ENCODE measurements around the gene CACNG3. TPM values are rescaled to one million over a fixed set of nuclear protein-coding genes. Genes with fewer than 3 reads are reported as not detected.
A peak's percentile ranks its signal among the peaks of the same experiment; 100 is the strongest.

Gene CACNG3
- total and polyA plus RNA-seq, 2 of the 13 experiments (the other 11 are each of a cell fraction or from before 2014, with no cell fraction given): not detected

DNA sequence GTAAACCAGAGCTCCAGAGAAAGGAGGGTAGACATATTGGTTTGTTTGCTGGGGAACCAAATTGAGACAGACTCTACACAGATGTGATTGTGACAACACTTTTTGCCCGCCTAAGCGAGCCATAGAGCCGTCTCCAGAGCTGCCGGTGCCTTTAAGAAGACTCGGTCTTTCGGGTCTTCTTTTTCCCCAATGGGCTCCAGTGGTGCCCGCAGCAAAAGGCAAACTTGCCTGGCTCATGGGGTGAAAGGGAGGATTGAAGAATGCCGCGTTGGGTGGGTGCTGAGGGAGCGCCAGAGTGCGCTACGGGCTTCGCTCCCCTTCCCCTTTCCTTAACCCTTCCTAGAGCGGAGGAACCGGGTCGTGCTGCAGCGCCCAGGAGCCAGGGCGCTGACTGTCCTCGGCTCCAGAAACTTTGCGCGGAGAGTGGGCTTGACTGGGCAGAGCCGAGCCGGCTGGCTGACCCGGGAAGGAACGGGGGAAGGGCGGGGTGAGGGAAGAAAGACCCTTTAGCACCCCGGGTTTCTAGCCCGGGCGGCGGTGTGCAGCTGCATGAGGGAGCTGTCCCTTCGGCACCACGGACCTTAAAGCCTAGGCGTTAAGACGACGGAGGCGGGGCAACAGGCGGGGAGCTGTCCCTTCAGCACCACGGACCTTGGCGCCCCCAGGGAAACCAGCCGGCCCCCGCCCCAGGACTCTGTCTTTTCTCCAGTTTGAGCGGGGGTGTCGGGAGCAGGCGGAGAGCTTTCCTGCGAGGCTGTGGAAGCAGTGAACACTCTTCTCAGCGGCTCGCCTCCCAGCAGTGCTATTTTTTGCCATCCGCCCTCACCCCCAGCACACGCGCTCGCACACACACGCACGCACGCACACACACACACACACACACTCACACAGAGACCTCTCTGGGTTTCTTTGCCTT lies at the start of gene CACNG3 (continued):
- peak; percentile 85 for TF ChIP-seq EHMT2 (IDR thresholded peaks at IDR 0.05; ENCODE audit: borderline replicate concordance, low read depth, low read length)
- TF ChIP-seq YEATS4 (CRISPR knock-in tag; IDR thresholded peaks at IDR 0.05; ENCODE audit: borderline replicate concordance): no peak
- no peak for TF ChIP-seq CENPX (CRISPR knock-in tag; IDR thresholded peaks at IDR 0.05)
- no peak for TF ChIP-seq ZNF225 (CRISPR knock-in tag; IDR thresholded peaks at IDR 0.05)
- TF ChIP-seq HOXA5 (CRISPR knock-in tag; IDR thresholded peaks at IDR 0.05): no peak
- TF ChIP-seq, protein P1, sequence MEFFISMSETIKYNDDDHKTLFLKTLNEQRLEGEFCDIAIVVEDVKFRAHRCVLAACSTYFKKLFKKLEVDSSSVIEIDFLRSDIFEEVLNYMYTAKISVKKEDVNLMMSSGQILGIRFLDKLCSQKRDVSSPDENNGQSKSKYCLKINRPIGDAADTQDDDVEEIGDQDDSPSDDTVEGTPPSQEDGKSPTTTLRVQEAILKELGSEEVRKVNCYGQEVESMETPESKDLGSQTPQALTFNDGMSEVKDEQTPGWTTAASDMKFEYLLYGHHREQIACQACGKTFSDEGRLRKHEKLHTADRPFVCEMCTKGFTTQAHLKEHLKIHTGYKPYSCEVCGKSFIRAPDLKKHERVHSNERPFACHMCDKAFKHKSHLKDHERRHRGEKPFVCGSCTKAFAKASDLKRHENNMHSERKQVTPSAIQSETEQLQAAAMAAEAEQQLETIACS (CRISPR knock-in tag; IDR thresholded peaks at IDR 0.05): no peak
- no peak for TF ChIP-seq NCOA5 (CRISPR knock-in tag; IDR thresholded peaks at IDR 0.05)
- TF ChIP-seq, protein P2, sequence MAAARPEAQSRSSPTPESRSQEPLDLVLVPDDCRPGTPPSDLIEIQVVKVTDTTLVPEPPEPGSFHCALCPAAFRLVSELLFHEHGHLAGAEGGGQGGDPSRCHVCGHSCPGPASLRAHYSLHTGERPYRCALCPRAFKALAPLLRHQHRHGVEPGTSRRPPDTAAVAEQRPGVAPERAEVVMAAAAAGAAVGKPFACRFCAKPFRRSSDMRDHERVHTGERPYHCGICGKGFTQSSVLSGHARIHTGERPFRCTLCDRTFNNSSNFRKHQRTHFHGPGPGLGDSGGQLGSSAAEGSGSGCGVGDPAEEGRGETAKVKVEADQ (CRISPR knock-in tag; IDR thresholded peaks at IDR 0.05; ENCODE audit: borderline replicate concordance): no peak
- TF ChIP-seq KDM5B (CRISPR knock-in tag; IDR thresholded peaks at IDR 0.05; ENCODE audit: borderline replicate concordance): peak; percentile 58; the same call in 1 of the 2 replicates
- TF ChIP-seq, protein P3, sequence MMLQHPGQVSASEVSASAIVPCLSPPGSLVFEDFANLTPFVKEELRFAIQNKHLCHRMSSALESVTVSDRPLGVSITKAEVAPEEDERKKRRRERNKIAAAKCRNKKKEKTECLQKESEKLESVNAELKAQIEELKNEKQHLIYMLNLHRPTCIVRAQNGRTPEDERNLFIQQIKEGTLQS (CRISPR knock-in tag; IDR thresholded peaks at IDR 0.05): no peak
- TF ChIP-seq HNRNPL (IDR thresholded peaks at IDR 0.05; ENCODE audit: low read depth, low read length): no peak
- TF ChIP-seq DNMT3B (CRISPR knock-in tag; conservative IDR thresholded peaks at IDR 0.05): no peak
- TF ChIP-seq PHF5A (CRISPR knock-in tag; IDR thresholded peaks at IDR 0.05; ENCODE audit: low read depth, unreplicated experiment): no peak
- TF ChIP-seq ZNF251 (CRISPR knock-in tag; IDR thresholded peaks at IDR 0.05): no peak
- no peak for TF ChIP-seq TSC22D2 (CRISPR knock-in tag; IDR thresholded peaks at IDR 0.05; ENCODE audit: borderline replicate concordance)
- TF ChIP-seq, protein P4, sequence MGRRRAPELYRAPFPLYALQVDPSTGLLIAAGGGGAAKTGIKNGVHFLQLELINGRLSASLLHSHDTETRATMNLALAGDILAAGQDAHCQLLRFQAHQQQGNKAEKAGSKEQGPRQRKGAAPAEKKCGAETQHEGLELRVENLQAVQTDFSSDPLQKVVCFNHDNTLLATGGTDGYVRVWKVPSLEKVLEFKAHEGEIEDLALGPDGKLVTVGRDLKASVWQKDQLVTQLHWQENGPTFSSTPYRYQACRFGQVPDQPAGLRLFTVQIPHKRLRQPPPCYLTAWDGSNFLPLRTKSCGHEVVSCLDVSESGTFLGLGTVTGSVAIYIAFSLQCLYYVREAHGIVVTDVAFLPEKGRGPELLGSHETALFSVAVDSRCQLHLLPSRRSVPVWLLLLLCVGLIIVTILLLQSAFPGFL (CRISPR knock-in tag; IDR thresholded peaks at IDR 0.05): no peak
- TF ChIP-seq ZNF253 (CRISPR knock-in tag; IDR thresholded peaks at IDR 0.05; ENCODE audit: borderline replicate concordance): no peak
- TF ChIP-seq ZNF430 (CRISPR knock-in tag; IDR thresholded peaks at IDR 0.05): 0 out of 2 replicates have a peak, but pooled peaks have one; percentile 42
- TF ChIP-seq ZBTB38 (CRISPR knock-in tag; IDR thresholded peaks at IDR 0.05): no peak
- TF ChIP-seq, protein P5, sequence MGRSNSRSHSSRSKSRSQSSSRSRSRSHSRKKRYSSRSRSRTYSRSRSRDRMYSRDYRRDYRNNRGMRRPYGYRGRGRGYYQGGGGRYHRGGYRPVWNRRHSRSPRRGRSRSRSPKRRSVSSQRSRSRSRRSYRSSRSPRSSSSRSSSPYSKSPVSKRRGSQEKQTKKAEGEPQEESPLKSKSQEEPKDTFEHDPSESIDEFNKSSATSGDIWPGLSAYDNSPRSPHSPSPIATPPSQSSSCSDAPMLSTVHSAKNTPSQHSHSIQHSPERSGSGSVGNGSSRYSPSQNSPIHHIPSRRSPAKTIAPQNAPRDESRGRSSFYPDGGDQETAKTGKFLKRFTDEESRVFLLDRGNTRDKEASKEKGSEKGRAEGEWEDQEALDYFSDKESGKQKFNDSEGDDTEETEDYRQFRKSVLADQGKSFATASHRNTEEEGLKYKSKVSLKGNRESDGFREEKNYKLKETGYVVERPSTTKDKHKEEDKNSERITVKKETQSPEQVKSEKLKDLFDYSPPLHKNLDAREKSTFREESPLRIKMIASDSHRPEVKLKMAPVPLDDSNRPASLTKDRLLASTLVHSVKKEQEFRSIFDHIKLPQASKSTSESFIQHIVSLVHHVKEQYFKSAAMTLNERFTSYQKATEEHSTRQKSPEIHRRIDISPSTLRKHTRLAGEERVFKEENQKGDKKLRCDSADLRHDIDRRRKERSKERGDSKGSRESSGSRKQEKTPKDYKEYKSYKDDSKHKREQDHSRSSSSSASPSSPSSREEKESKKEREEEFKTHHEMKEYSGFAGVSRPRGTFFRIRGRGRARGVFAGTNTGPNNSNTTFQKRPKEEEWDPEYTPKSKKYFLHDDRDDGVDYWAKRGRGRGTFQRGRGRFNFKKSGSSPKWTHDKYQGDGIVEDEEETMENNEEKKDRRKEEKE (IDR thresholded peaks at IDR 0.05): no peak
- TF ChIP-seq, protein P6, sequence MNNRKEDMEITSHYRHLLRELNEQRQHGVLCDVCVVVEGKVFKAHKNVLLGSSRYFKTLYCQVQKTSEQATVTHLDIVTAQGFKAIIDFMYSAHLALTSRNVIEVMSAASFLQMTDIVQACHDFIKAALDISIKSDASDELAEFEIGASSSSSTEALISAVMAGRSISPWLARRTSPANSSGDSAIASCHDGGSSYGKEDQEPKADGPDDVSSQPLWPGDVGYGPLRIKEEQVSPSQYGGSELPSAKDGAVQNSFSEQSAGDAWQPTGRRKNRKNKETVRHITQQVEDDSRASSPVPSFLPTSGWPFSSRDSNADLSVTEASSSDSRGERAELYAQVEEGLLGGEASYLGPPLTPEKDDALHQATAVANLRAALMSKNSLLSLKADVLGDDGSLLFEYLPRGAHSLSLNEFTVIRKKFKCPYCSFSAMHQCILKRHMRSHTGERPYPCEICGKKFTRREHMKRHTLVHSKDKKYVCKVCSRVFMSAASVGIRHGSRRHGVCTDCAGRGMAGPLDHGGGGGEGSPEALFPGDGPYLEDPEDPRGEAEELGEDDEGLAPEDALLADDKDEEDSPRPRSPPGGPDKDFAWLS (CRISPR knock-in tag; IDR thresholded peaks at IDR 0.05; ENCODE audit: borderline replicate concordance): no peak
